NCI-H526 (cell line): ENCODE results near the gene CRIP2.
A peak's percentile ranks its signal among the peaks of the same experiment; 100 is the strongest.

Source experiments
- DNase-seq, 2 experiments: peaks; one replicate each; lab custom pipeline; 2025; lab: John Stamatoyannopoulos, UW

Gene CRIP2

GRCh38 chr14:105444859-105445258, 29.8 kb upstream of the CRIP2 start:
- no peak for DNase-seq

GRCh38 chr14:105445290-105445689, 29.3 kb upstream of the CRIP2 start:
- no peak for DNase-seq

GRCh38 chr14:105445901-105446845, 28.4 kb upstream of the CRIP2 start:
- no peak for DNase-seq

GRCh38 chr14:105446971-105447370, 27.6 kb upstream of the CRIP2 start:
- no peak for DNase-seq

- no peak for DNase-seq
Observed at GRCh38 chr14:105447651-105448640, 26.7 kb upstream of the CRIP2 start.

- peak; percentile 22 to 73 for DNase-seq
Observed at GRCh38 chr14:105448706-105449111, 25.9 kb upstream of the CRIP2 start.

- DNase-seq: no peak
Observed at GRCh38 chr14:105449276-105450122, 25.1 kb upstream of the CRIP2 start.

GRCh38 chr14:105450123-105450505, 24.5 kb upstream of the CRIP2 start:
- no peak for DNase-seq

GRCh38 chr14:105450864-105451720, 23.5 kb upstream of the CRIP2 start:
- no peak for DNase-seq

GRCh38 chr14:105452963-105453362, 21.7 kb upstream of the CRIP2 start:
- no peak for DNase-seq

- no peak for DNase-seq
Observed at GRCh38 chr14:105453847-105454246, 20.8 kb upstream of the CRIP2 start.

GRCh38 chr14:105455086-105455640, 19.5 kb upstream of the CRIP2 start:
- no peak for DNase-seq

- DNase-seq: no peak
Observed at GRCh38 chr14:105455766-105456660, 18.6 kb upstream of the CRIP2 start.

- no peak for DNase-seq
Observed at GRCh38 chr14:105456736-105457617, 17.6 kb upstream of the CRIP2 start.

- DNase-seq: no peak
Observed at GRCh38 chr14:105458010-105458409, 16.6 kb upstream of the CRIP2 start.

GRCh38 chr14:105458571-105458970, 16.1 kb upstream of the CRIP2 start:
- no peak for DNase-seq

- DNase-seq: no peak
Observed at GRCh38 chr14:105460116-105460515, 14.5 kb upstream of the CRIP2 start.

- DNase-seq: no peak
Observed at GRCh38 chr14:105460616-105461015, 14.0 kb upstream of the CRIP2 start.
